NCI-H460 (cell line): ENCODE data around the gene DNAH2. TPM values are rescaled to one million over a fixed set of nuclear protein-coding genes. Genes with fewer than 3 reads are reported as not detected.

Source experiments
- DNase-seq: peaks from one replicate; pipeline ENCODE4 v3.0.0-alpha.2; 2016; ENCODE audit warnings: low read depth; ENCODE audit errors: extremely low read depth
- total RNA-seq: library from RNA; depleted of rRNA; stranded (reverse); fragments of >200 nt; shearing (Covaris generic); gene quantifications from 2 replicates; pipeline ENCODE4 v1.2.3, GENCODE V29; 2014

Gene DNAH2
- total RNA-seq, 1 experiment from 2014 or later = not detected

- peak; percentile 97 for DNase-seq
These were observed 119.3 kb downstream of the DNAH2 start for GRCh38 chr17:7836596-7837407.

DNA sequence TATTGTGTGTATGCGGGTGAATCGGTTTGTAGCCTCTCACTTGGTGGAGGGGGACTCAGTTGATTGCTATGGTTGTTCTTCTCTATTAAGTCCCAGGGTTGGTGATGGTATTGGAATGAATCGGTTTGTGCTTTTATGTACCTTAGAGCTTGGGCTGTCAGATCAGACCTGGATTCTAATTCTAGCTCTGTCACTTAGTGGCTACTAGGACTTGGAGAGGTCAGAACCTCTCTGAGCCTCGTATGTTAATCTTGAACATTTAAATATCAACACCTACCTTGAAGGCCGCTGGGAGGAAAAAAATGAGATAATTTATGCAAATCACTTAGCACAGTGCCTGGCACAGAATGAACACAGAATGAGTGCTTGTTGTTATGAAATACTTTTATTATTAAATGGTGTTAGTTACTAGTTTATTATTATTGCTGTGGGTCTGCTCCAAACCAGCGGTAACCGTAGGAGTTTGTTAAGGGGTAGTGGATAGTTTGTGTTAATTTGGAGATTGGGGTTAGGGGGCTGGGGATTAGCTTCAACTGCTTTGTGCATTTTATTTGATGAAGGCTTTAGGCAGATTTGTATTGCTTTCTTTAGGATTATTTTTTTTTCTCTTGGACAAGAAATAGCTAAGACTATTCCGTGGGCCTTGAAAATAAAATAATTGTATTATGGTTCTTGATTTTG lies 120.0 kb downstream of the DNAH2 start:
- DNase-seq = no peak

GRCh38 chr17:7838090-7839075 lies 120.8 kb downstream of the DNAH2 start:
- peak; percentile 87 for DNase-seq

DNA sequence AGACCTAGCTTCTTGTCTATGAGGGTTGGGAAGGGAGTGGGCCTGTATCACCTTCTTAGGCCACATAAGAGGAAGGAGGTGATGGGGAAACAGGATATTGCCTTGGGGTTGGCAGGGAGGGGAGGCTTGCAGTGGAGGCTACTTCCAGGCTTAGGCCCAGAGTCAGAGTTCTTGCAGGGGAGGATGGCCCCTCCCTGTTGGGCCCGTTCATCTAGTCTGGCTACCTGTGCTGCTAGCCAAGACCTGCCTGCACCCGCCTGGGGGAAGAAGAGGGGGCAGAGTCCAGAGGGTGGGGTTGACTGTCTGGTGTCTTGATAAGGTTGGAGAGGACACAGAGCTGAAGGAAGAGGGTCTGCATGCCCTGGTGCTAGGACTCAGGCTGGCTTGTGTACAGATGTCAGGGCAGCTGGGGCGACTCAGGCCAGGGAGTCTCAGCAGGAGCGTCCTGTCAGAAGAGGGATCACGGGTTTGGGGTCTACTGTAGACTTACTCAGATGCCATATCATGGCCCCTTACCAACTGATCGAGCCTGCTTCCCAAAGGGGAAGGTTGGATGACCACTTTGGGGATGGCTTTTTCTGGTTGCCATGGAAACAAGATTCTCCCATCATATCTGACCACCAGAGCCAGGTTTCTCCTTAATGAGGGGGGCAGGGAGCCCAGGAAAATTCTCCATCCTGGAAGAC lies 121.8 kb downstream of the DNAH2 start:
- DNase-seq = no peak

DNA sequence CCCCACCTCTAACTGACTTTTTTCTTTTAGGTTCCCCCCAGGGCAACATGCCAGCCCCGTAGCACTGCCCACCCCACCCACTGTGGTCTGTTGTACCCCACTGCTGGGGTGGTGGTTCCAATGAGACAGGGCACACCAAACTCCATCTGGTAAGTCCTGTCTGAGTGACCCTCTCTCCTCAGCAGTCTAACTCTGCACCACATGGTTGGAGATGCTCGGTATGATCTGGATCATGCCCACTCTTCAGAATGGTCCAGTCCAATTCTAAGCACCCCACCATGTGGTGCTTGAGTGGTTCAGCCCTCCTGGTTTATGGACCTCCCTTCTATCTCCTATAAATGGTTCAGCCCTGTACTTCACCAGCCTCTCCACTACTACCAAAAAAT lies 122.3 kb downstream of the DNAH2 start:
- DNase-seq = no peak

DNA sequence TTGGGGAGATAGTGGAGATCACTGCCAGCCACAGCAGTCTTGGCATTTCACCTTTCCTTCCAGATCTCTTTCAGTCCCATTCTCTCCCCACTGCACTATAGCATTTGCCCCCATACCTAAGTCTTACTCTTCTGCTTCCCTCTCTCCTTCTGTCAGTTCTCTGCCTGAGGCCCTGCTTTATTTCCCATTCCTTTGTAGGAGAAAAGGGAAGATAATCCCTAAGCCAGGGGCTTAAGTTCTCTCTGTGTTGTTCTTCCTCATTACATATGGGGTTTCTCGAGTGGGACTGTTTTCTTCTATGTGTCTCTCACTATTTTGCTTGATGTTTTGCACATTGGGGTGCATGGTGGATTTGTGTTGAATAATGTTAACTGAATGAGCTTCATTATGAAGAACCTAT lies 122.9 kb downstream of the DNAH2 start:
- DNase-seq = no peak

GRCh38 chr17:7840875-7841274 lies 123.3 kb downstream of the DNAH2 start:
- no peak for DNase-seq

DNA sequence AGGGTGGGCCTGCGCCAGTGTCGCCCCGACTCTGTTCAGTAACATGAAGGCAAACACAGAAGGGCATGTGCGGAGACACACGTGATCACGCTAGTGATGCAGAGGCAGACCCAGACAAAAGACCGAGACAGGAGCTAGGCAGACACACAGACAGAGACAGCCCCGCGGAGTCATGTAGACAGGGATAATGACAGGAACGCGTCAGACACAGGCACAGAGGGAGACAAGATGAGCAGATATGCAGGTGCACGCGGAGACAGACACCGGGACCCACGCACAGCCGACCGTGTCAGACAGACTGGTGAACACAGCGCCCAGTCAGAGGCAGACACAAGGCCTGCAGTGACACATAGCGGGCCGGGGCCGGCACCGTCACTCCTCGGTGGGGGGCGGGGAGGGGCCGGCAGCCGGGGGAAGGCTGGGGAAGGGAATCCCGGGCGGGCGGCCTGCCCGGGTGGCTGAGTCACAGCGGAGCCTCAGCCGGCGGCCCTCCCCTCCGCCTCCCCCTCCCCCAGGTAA lies 123.9 kb downstream of the DNAH2 start:
- DNase-seq = peak; percentile 84

DNA sequence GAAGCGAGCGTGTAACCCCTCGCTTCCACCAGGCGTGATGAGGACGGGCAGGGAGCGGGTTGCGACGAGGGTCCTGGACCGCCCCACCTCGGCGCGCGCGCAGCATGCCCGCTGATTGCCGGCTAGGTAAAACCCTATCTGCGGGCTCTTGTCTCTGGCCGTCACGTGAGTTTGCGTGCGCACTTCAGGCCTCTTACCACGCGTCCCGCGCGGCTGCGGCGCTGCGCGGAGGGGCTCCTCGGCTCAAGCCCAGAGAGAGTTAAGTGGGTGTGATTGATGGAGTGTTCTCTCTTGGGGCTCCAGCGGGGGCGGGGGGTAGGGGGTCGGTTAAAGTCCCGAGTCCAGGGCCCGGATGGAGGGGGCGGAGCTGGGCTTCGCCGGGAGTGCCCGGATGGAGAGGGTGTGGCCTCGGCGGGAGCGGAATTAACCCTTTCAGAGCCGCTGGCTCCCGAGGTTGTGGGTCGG lies 124.4 kb downstream of the DNAH2 start:
- peak; percentile 87 for DNase-seq

DNA sequence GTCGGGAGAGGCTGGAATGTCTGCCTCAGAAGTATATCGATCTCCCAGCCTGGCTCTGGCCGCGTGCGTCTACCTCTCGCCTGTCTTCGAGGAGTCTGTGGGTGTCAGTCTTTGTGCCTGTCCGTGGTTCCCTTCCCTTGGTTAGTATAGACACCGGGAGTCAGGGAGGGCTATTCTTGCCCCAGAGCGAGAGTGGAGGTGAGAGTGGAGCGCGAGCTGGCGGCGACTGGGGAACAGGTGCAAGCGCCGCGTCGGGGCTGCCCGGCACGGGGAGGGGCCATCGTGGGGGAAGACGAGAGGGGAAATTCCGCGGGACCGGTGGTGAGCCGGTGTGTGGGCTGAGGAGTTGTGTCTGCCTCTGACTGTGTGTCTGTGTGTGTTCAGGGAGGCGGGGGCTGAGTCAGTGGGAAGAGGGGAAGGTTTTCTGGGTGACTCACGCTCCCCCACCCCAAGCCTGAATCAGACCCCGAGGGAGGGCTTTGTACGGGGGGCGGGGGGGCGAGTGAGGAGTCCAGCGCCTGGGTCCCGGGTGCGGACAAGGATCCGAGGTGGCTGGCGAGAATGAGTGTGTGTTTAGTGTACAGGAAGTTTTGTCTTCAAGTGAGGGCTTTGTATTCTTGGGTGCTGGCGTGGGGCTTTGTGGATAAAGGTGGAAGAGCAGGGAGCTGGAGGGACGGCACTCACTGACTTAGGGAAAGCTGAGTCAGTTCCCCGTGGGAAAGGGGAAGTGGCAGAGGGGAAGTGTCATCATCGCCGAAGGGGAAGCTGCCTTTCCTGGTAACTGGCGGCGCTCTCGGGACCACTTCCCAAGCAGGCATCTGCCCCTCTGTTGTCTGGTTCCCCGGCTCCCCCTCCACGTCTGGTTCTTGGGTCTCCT lies 125.1 kb downstream of the DNAH2 start:
- DNase-seq = peak; percentile 86

- no peak for DNase-seq
These were observed 125.7 kb downstream of the DNAH2 start for GRCh38 chr17:7843257-7843535.

- no peak for DNase-seq
These were observed 126.2 kb downstream of the DNAH2 start for GRCh38 chr17:7843536-7844291.

DNA sequence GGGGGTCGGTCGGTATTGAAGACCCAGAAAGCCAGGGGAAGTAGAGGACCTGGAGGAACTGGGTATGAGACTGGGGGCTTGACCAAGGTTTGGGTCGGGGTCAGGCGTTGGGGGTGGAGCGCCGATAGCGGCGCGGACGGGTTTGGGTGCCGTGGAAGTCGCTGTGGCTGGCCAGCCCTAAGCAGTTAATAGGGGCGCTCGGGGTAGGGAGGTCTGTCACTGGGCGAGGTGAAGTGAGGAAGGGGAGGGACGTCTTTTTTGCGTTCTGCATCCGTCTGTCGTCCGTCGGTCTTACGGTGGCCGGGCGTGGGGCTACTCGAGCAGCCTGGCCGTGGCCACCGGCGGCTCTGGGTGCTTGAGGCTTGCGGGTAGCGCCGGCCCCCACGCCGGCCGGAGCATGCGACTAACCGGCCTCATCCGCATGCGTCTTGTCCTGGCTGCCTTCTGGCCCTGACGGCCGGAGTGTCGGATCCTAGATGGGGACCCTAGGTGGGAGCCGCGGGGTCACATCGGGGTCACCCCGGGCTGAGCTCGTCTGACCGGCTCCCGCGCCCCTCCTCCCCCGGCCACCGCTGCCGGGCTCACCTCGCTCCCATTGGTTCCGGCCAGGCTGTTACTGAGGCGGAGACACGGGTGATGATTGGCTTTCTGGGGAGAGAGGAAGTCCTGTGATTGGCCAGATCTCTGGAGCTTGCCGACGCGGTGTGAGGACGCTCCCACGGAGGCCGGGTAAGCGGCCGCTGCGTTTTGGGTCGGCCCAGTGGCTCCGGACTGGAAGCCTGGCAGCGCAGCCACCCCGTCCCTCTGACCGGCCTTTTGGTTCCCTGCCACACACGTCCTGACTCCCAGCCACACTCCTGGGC lies 127.0 kb downstream of the DNAH2 start:
- peak; percentile 96 for DNase-seq

DNA sequence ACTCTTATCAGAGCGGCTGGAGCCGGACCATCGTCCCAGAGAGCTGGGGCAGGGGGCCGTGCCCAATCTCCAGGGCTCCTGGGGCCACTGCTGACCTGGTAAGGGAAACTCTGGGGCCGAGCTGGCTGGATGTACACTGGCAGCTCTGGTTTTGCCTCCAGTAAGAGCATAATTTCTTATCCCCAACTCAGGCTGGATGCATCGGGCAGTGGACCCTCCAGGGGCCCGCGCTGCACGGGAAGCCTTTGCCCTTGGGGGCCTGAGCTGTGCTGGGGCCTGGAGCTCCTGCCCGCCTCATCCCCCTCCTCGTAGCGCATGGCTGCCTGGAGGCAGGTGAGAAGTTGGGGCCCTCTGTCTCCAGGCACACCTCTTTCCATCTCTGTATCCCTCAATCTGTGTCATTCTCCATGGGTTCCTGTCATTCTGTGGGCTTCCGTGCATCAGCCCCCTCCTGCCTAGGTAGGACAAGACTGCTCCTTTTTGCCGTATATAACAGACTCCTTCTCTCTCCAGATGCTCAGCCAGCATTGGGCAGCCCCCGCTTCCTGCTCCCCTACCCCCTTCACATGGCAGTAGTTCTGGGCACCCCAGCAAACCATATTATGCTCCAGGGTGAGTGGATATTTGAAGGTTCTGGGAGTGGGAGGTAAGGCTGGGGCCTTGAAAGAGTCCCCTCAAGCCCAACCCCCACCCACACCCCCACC lies 128.0 kb downstream of the DNAH2 start:
- DNase-seq = no peak

- DNase-seq = no peak
These were observed 128.7 kb downstream of the DNAH2 start for GRCh38 chr17:7846063-7846735.
